Smooth muscle cell (in vitro differentiated cells): ENCODE measurements around the gene MIF. TPM values are rescaled to one million over a fixed set of nuclear protein-coding genes. Genes with fewer than 3 reads are reported as not detected.
A peak's percentile ranks its signal among the peaks of the same experiment; 100 is the strongest.

ENCODE experiments used
- DNase-seq: peaks from one replicate; lab custom pipeline; 2025; ENCODE audit not compliant: unreplicated experiment; lab: John Stamatoyannopoulos, UW
- H2AFZ ChIP-seq: fragments of 200-600 bp; sonication (generic); 2 replicates; pipeline ENCODE4 v1.6.0; 2016; ENCODE audit warnings: antibody characterized with exemption, low read depth, mild to moderate bottlenecking
- H3F3A ChIP-seq: fragments of 200-600 bp; sonication (generic); 2 replicates; pipeline ENCODE4 v1.6.0; 2017; ENCODE audit warnings: antibody characterized with exemption, low read depth
- H3K27ac ChIP-seq: fragments of 200-600 bp; sonication (generic); 2 replicates; pipeline ENCODE4 v1.5.1; 2016; ENCODE audit warnings: low read depth, mild to moderate bottlenecking
- H3K27me3 ChIP-seq: fragments of 200-600 bp; sonication (generic); 2 replicates; pipeline ENCODE4 v1.6.1; 2016; ENCODE audit warnings: low read depth, mild to moderate bottlenecking
- H3K36me3 ChIP-seq: fragments of 200-600 bp; sonication (generic); 2 replicates; pipeline ENCODE4 v1.5.1; 2016; ENCODE audit warnings: low read depth
- H3K4me1 ChIP-seq: fragments of 200-600 bp; sonication (generic); 2 replicates; pipeline ENCODE4 v1.5.1; 2016; ENCODE audit warnings: low read depth
- H3K4me2 ChIP-seq: fragments of 200-600 bp; sonication (generic); 2 replicates; pipeline ENCODE4 v1.6.0; 2016; ENCODE audit warnings: mild to moderate bottlenecking
- H3K4me3 ChIP-seq: fragments of 200-600 bp; sonication (generic); 2 replicates; pipeline ENCODE4 v1.5.1; 2016; ENCODE audit warnings: mild to moderate bottlenecking
- H3K79me2 ChIP-seq: fragments of 200-600 bp; sonication (generic); 2 replicates; pipeline ENCODE4 v1.6.0; 2016; ENCODE audit warnings: low read depth, mild to moderate bottlenecking
- H3K9ac ChIP-seq: fragments of 200-600 bp; sonication (generic); 2 replicates; pipeline ENCODE4 v1.6.0; 2016; ENCODE audit warnings: low read depth
- H3K9me3 ChIP-seq: fragments of 200-600 bp; sonication (generic); replicated peaks from 2 replicates; pipeline ENCODE4 v1.5.1; 2016; ENCODE audit warnings: low read depth
- H4K20me1 ChIP-seq: fragments of 200-600 bp; sonication (generic); 2 replicates; pipeline ENCODE4 v1.6.0; 2016; ENCODE audit warnings: low read depth
- CTCF ChIP-seq: fragments of 200-600 bp; sonication (generic); IDR thresholded peaks from 2 replicates; pipeline ENCODE4 v1.5.1; 2017; ENCODE audit warnings: borderline replicate concordance, mild to moderate bottlenecking, antibody characterized with exemption; ENCODE audit not compliant: insufficient read depth, poor library complexity, severe bottlenecking
- WGBS: methylation state at CpG from one replicate; pipeline ENCODE4 v1.1.7; 2016; ENCODE audit warnings: low lambda C conversion rate; 5-methylcytosine and 5-hydroxymethylcytosine counted together
- polyA plus RNA-seq: library from polyadenylated mRNA; unstranded; fragments of >200 nt; fragmentation: Nextera tagmentation; extraction: Ambion mirVana; gene quantifications from 2 replicates; pipeline ENCODE4 v1.2.1, GENCODE V29; 2016
- total RNA-seq: library from RNA; depleted of rRNA; stranded (reverse); fragments of >200 nt; gene quantifications from 2 replicates; pipeline ENCODE4 v1.2.3, GENCODE V29; 2014

Gene MIF
- total and polyA plus RNA-seq, 2 experiments from 2014 or later: 412 to 2,922 TPM

- H3K79me2 ChIP-seq: no peaks in the 10 kb centered on the region
- H3K36me3 ChIP-seq: no peaks in the 10 kb centered on the region
- H3K27ac ChIP-seq: no peak overlapping the region
- H3K4me1 ChIP-seq: peaks cover 25% of the 10 kb centered on the region
- no peaks in the 10 kb centered on the region for H4K20me1 ChIP-seq
- H3K9ac ChIP-seq: no peak overlapping the region
- H2AFZ ChIP-seq: no peak overlapping the region
- no peaks in the 10 kb centered on the region for H3K9me3 ChIP-seq
- H3F3A ChIP-seq: no peaks in the 10 kb centered on the region
- 34% methylated on average over 59 of the region's 62 CpGs for WGBS
- DNase-seq: peak; percentile 82
- H3K4me2 ChIP-seq: peak overlapping the region; percentile 86
- H3K4me3 ChIP-seq: peak overlapping the region; percentile 34
- peak; percentile 97 for TF ChIP-seq CTCF
- no peaks in the 10 kb centered on the region for H3K27me3 ChIP-seq
These were observed 44.9 kb upstream of the MIF start for GRCh38 chr22:23849009-23850006.

- Histone ChIP-seq H3K4me2 (no peak overlapping the region), H3K79me2 (no peaks in the 10 kb centered on the region), H3K27me3 (no peaks in the 10 kb centered on the region), H3K9ac (no peak overlapping the region), H2AFZ (no peak overlapping the region), H3K4me1 (peaks cover 25% of the 10 kb centered on the region), H3K36me3 (no peaks in the 10 kb centered on the region), H3K4me3 (no peak overlapping the region), H4K20me1 (no peaks in the 10 kb centered on the region), H3F3A (no peaks in the 10 kb centered on the region), H3K27ac (no peak overlapping the region), H3K9me3 (no peaks in the 10 kb centered on the region)
- TF ChIP-seq CTCF: no peak
- 98% methylated on average over 16 of the region's 16 CpGs for WGBS
- no peak for DNase-seq
These were observed 44.0 kb upstream of the MIF start for GRCh38 chr22:23850136-23850611.

- Histone ChIP-seq H3K4me1 (peaks cover 7% of the 10 kb centered on the region), H3K27me3 (no peaks in the 10 kb centered on the region), H3K27ac (peak overlapping the region; percentile 49), H3K4me3 (peak overlapping the region; percentile 75), H3F3A (peaks cover 4% of the 10 kb centered on the region), H3K79me2 (no peaks in the 10 kb centered on the region), H3K9ac (peak overlapping the region; percentile 16), H3K9me3 (no peaks in the 10 kb centered on the region), H3K4me2 (peak overlapping the region; percentile 98), H3K36me3 (no peaks in the 10 kb centered on the region), H2AFZ (peak overlapping the region; percentile 84), H4K20me1 (no peaks in the 10 kb centered on the region)
- DNase-seq: no peak
- WGBS: 1% methylated on average over 41 of the region's 58 CpGs
- TF ChIP-seq CTCF: peak; percentile 6
These were observed 37.2 kb upstream of the MIF start for GRCh38 chr22:23856721-23857605.
